HG03460 (cell line): ENCODE data around the gene COX7A2L.
"Not testable (repeated sequence)": the region's sequence is repeated elsewhere in the genome, so short reads cannot be mapped to it uniquely, and the experiment has no call there.

Experiments used
- ATAC-seq: cut with Tn5 transposase; IDR thresholded peaks from one replicate; pipeline ENCODE4 v1.9.1; 2021; ENCODE audit not compliant: unreplicated experiment

The COX7A2L gene

GRCh38 chr2:42340045-42340937, 20.7 kb downstream of the COX7A2L start:
- no peak for ATAC-seq

- no peak for ATAC-seq
Observed at GRCh38 chr2:42339191-42339912, 21.7 kb downstream of the COX7A2L start.

GRCh38 chr2:42338567-42339190, 22.3 kb downstream of the COX7A2L start:
- ATAC-seq: no peak

- ATAC-seq: no peak
Observed at GRCh38 chr2:42337846-42338566, 23.0 kb downstream of the COX7A2L start.

- no peak for ATAC-seq
Observed at GRCh38 chr2:42337356-42337820, 23.6 kb downstream of the COX7A2L start.

- no peak for ATAC-seq
Observed at GRCh38 chr2:42336361-42336965, 24.6 kb downstream of the COX7A2L start.

- no peak for ATAC-seq
Observed at GRCh38 chr2:42335514-42336104, 25.4 kb downstream of the COX7A2L start.

GRCh38 chr2:42334865-42335264, 26.2 kb downstream of the COX7A2L start:
- not testable (repeated sequence) for ATAC-seq

GRCh38 chr2:42334220-42334619, 26.8 kb downstream of the COX7A2L start:
- no peak for ATAC-seq

GRCh38 chr2:42333579-42333978, 27.4 kb downstream of the COX7A2L start:
- no peak for ATAC-seq

GRCh38 chr2:42332575-42332974, 28.4 kb downstream of the COX7A2L start:
- no peak for ATAC-seq

GRCh38 chr2:42331569-42332284, 29.3 kb downstream of the COX7A2L start:
- no peak for ATAC-seq

GRCh38 chr2:42329736-42330135, 31.3 kb downstream of the COX7A2L start:
- ATAC-seq: no peak

- ATAC-seq: no peak
Observed at GRCh38 chr2:42328923-42329322, 32.1 kb downstream of the COX7A2L start.

GRCh38 chr2:42328148-42328833, 32.7 kb downstream of the COX7A2L start:
- ATAC-seq: no peak

- peak; percentile 51 for ATAC-seq
Observed at GRCh38 chr2:42327125-42327524, 33.9 kb downstream of the COX7A2L start.

GRCh38 chr2:42325609-42326008, 35.4 kb downstream of the COX7A2L start:
- ATAC-seq: no peak

GRCh38 chr2:42324949-42325348, 36.1 kb downstream of the COX7A2L start:
- no peak for ATAC-seq

- ATAC-seq: no peak
Observed at GRCh38 chr2:42324244-42324643, 36.8 kb downstream of the COX7A2L start.
